ENCODE results near the gene ROBO4. TPM values are rescaled to one million over a fixed set of nuclear protein-coding genes. Genes with fewer than 3 reads are reported as not detected.
A peak's percentile ranks its signal among the peaks of the same experiment; 100 is the strongest.

Gene ROBO4
- total RNA-seq, 2 donors from 2014 or later, result not detected

GRCh38 chr11:124861670-124862069 is 36.0 kb downstream of the ROBO4 start:
- H3K4me3 Mint-ChIP-seq, result no peak overlapping the region
- no peak overlapping the region for H3K27ac Mint-ChIP-seq
- H3K27me3 Mint-ChIP-seq (ENCODE audit: low read depth), result peaks cover 63% of the 10 kb centered on the region
- no peaks in the 10 kb centered on the region for H3K9me3 Mint-ChIP-seq
- H3K4me1 Mint-ChIP-seq (ENCODE audit: low read depth), result peaks cover 27% of the 10 kb centered on the region
- ATAC-seq (replicated peaks in 1 of 2), result no peak
- no peak for DNase-seq
- H3K36me3 Mint-ChIP-seq (ENCODE audit: insufficient read depth in 2 of 2), result no peaks in the 10 kb centered on the region

- ATAC-seq (replicated peaks in 1 of 2) (no peak), DNase-seq (no peak)
- H3K36me3 Mint-ChIP-seq (ENCODE audit: insufficient read depth in 2 of 2), result no peaks in the 10 kb centered on the region
- no peak overlapping the region for H3K4me3 Mint-ChIP-seq
- peaks cover 40% of the 10 kb centered on the region for H3K27me3 Mint-ChIP-seq (ENCODE audit: low read depth)
- H3K27ac Mint-ChIP-seq, result no peak overlapping the region
- H3K9me3 Mint-ChIP-seq, result no peaks in the 10 kb centered on the region
- peaks cover 16% of the 10 kb centered on the region for H3K4me1 Mint-ChIP-seq (ENCODE audit: low read depth)
Measured at GRCh38 chr11:124859171-124859570, 38.5 kb downstream of the ROBO4 start.

GRCh38 chr11:124846070-124846673 is 51.5 kb downstream of the ROBO4 start:
- H3K27me3 Mint-ChIP-seq (ENCODE audit: low read depth), result peaks cover 95% of the 10 kb centered on the region
- no peak overlapping the region for H3K27ac Mint-ChIP-seq
- no peak for DNase-seq
- H3K9me3 Mint-ChIP-seq, result no peaks in the 10 kb centered on the region
- ATAC-seq (replicated peaks in 1 of 2), result no peak
- no peak overlapping the region for H3K4me3 Mint-ChIP-seq
- no peaks in the 10 kb centered on the region for H3K36me3 Mint-ChIP-seq (ENCODE audit: insufficient read depth in 2 of 2)
- peaks cover 4% of the 10 kb centered on the region for H3K4me1 Mint-ChIP-seq (ENCODE audit: low read depth)

GRCh38 chr11:124844664-124845079 is 53.0 kb downstream of the ROBO4 start:
- H3K4me1 Mint-ChIP-seq (ENCODE audit: low read depth), result peaks cover 11% of the 10 kb centered on the region
- ATAC-seq (replicated peaks in 1 of 2), result no peak
- H3K27me3 Mint-ChIP-seq (ENCODE audit: low read depth), result peaks cover 96% of the 10 kb centered on the region
- H3K4me3 Mint-ChIP-seq, result no peak overlapping the region
- H3K27ac Mint-ChIP-seq, result no peak overlapping the region
- no peak for DNase-seq
- peaks cover 2 to 3% of the 10 kb centered on the region in 2 donors for H3K36me3 Mint-ChIP-seq (ENCODE audit: insufficient read depth in 2 of 2)
- no peaks in the 10 kb centered on the region for H3K9me3 Mint-ChIP-seq

GRCh38 chr11:124843616-124843910 is 54.1 kb downstream of the ROBO4 start:
- no peaks in the 10 kb centered on the region for H3K9me3 Mint-ChIP-seq
- no peak overlapping the region for H3K4me3 Mint-ChIP-seq
- H3K36me3 Mint-ChIP-seq (ENCODE audit: insufficient read depth in 2 of 2), result peaks cover 2 to 3% of the 10 kb centered on the region in 2 donors
- ATAC-seq (replicated peaks in 1 of 2) (no peak), DNase-seq (no peak)
- H3K27ac Mint-ChIP-seq, result no peak overlapping the region
- H3K27me3 Mint-ChIP-seq (ENCODE audit: low read depth), result peaks cover 92% of the 10 kb centered on the region
- H3K4me1 Mint-ChIP-seq (ENCODE audit: low read depth), result peaks cover 15% of the 10 kb centered on the region

- ATAC-seq (replicated peaks in 1 of 2), result no peak
- Mint-ChIP-seq H3K36me3 (ENCODE audit: insufficient read depth in 2 of 2) (peaks cover 2 to 3% of the 10 kb centered on the region in 2 donors), H3K27me3 (ENCODE audit: low read depth) (peaks cover 92% of the 10 kb centered on the region), H3K9me3 (no peaks in the 10 kb centered on the region), H3K27ac (no peak overlapping the region), H3K4me3 (no peak overlapping the region), H3K4me1 (ENCODE audit: low read depth) (peaks cover 22% of the 10 kb centered on the region)
- DNase-seq, result no peak
Measured at GRCh38 chr11:124842305-124842704, 55.4 kb downstream of the ROBO4 start.

GRCh38 chr11:124841840-124842239 is 55.8 kb downstream of the ROBO4 start:
- peaks cover 90% of the 10 kb centered on the region for H3K27me3 Mint-ChIP-seq (ENCODE audit: low read depth)
- ATAC-seq (replicated peaks in 1 of 2), result no peak

GRCh38 chr11:124841201-124841600 is 56.5 kb downstream of the ROBO4 start:
- no peak for ATAC-seq (replicated peaks in 1 of 2)
- peaks cover 84% of the 10 kb centered on the region for H3K27me3 Mint-ChIP-seq (ENCODE audit: low read depth)
- peaks cover 33% of the 10 kb centered on the region for H3K4me1 Mint-ChIP-seq (ENCODE audit: low read depth)
- peaks cover 2 to 3% of the 10 kb centered on the region in 2 donors for H3K36me3 Mint-ChIP-seq (ENCODE audit: insufficient read depth in 2 of 2)
- H3K4me3 Mint-ChIP-seq, result peak overlapping the region in 1 of 2 donors; percentile 28
- H3K9me3 Mint-ChIP-seq, result no peaks in the 10 kb centered on the region
- no peak overlapping the region for H3K27ac Mint-ChIP-seq
- DNase-seq, result no peak

More at GRCh38 chr11:124841840-124842239, 55.8 kb downstream of the ROBO4 start:
- no peak overlapping the region for H3K4me3 Mint-ChIP-seq
- H3K4me1 Mint-ChIP-seq (ENCODE audit: low read depth), result peaks cover 26% of the 10 kb centered on the region
- no peak for DNase-seq
- no peaks in the 10 kb centered on the region for H3K9me3 Mint-ChIP-seq
- H3K36me3 Mint-ChIP-seq (ENCODE audit: insufficient read depth in 2 of 2), result peaks cover 2 to 3% of the 10 kb centered on the region in 2 donors
- H3K27ac Mint-ChIP-seq, result no peak overlapping the region

GRCh38 chr11:124840666-124841065 is 57.0 kb downstream of the ROBO4 start:
- ATAC-seq (replicated peaks in 1 of 2) (no peak), DNase-seq (no peak)
- H3K27ac Mint-ChIP-seq, result no peak overlapping the region
- H3K4me3 Mint-ChIP-seq, result no peak overlapping the region
- peaks cover 78% of the 10 kb centered on the region for H3K27me3 Mint-ChIP-seq (ENCODE audit: low read depth)
- H3K4me1 Mint-ChIP-seq (ENCODE audit: low read depth), result peaks cover 36% of the 10 kb centered on the region
- H3K9me3 Mint-ChIP-seq, result no peaks in the 10 kb centered on the region
- peaks cover 2 to 3% of the 10 kb centered on the region in 2 donors for H3K36me3 Mint-ChIP-seq (ENCODE audit: insufficient read depth in 2 of 2)

GRCh38 chr11:124839972-124840621 is 57.6 kb downstream of the ROBO4 start:
- Mint-ChIP-seq H3K27me3 (ENCODE audit: low read depth) (peaks cover 73% of the 10 kb centered on the region), H3K4me1 (ENCODE audit: low read depth) (peaks cover 36% of the 10 kb centered on the region), H3K4me3 (peak overlapping the region; percentile 62 to 85), H3K27ac (no peak overlapping the region), H3K36me3 (ENCODE audit: insufficient read depth in 2 of 2) (peaks cover 2 to 3% of the 10 kb centered on the region in 2 donors), H3K9me3 (no peaks in the 10 kb centered on the region)
- ATAC-seq (replicated peaks in 1 of 2), result no peak
- DNase-seq, result no peak

- Mint-ChIP-seq H3K27me3 (ENCODE audit: low read depth) (peaks cover 65% of the 10 kb centered on the region), H3K9me3 (no peaks in the 10 kb centered on the region), H3K4me3 (peak overlapping the region; percentile 62 to 85), H3K36me3 (ENCODE audit: insufficient read depth in 2 of 2) (peaks cover 2 to 3% of the 10 kb centered on the region in 2 donors), H3K4me1 (ENCODE audit: low read depth) (peaks cover 36% of the 10 kb centered on the region), H3K27ac (no peak overlapping the region)
- ATAC-seq (replicated peaks in 1 of 2), result peak; percentile 17 to 22
- peak; percentile 12 to 30 for DNase-seq
Measured at GRCh38 chr11:124839128-124839971, 58.3 kb downstream of the ROBO4 start.

GRCh38 chr11:124838805-124839127 is 58.9 kb downstream of the ROBO4 start:
- Mint-ChIP-seq H3K4me1 (ENCODE audit: low read depth) (peaks cover 36% of the 10 kb centered on the region), H3K4me3 (peak overlapping the region; percentile 4 to 50)

GRCh38 chr11:124837491-124837856 is 60.2 kb downstream of the ROBO4 start:
- H3K27ac Mint-ChIP-seq, result no peak overlapping the region
- H3K4me1 Mint-ChIP-seq (ENCODE audit: low read depth), result peaks cover 35% of the 10 kb centered on the region
- H3K27me3 Mint-ChIP-seq (ENCODE audit: low read depth), result peaks cover 59% of the 10 kb centered on the region
- peaks cover 2 to 3% of the 10 kb centered on the region in 2 donors for H3K36me3 Mint-ChIP-seq (ENCODE audit: insufficient read depth in 2 of 2)
- ATAC-seq (replicated peaks in 1 of 2), result peak; percentile 54 to 64
- peak overlapping the region in 1 of 2 donors; percentile 75 for H3K4me3 Mint-ChIP-seq
- no peaks in the 10 kb centered on the region for H3K9me3 Mint-ChIP-seq
- DNase-seq, result peak in 1 of 2 donors; percentile 15

More at GRCh38 chr11:124838805-124839127, 58.9 kb downstream of the ROBO4 start:
- Mint-ChIP-seq H3K36me3 (ENCODE audit: insufficient read depth in 2 of 2) (peaks cover 2 to 3% of the 10 kb centered on the region in 2 donors), H3K27ac (no peak overlapping the region), H3K27me3 (ENCODE audit: low read depth) (peaks cover 60% of the 10 kb centered on the region), H3K9me3 (no peaks in the 10 kb centered on the region)
- DNase-seq (no peak), ATAC-seq (replicated peaks in 1 of 2) (no peak)
